ENCODE measurements around the gene ZNF800. TPM values are rescaled to one million over a fixed set of nuclear protein-coding genes. Genes with fewer than 3 reads are reported as not detected.

Gene ZNF800
- total and polyA plus RNA-seq, 2 donors (not counting 1 experiment from before 2014, with no cell fraction given): 22.6 to 62.9 TPM

- CTCF ChIA-PET: interaction anchor here (1.2 to 1.8 kb wide), 2 partner anchors 10 to 13 kb away, joined by 3 to 5 read pairs; no protein-coding TSS in a partner anchor
- intact Hi-C loops (cut with micrococcal nuclease): no loop called here
- no peak overlapping the region for H3K27ac ChIP-seq (ENCODE audit: low read length in 2 of 2)
Observed at GRCh38 chr7:127338122-127338521, 54.4 kb downstream of the ZNF800 start.

GRCh38 chr7:127337581-127337980 is 54.9 kb downstream of the ZNF800 start:
- Histone ChIP-seq H4K20me1 (ENCODE audit: control insufficient read depth, insufficient read depth, low read length, poor library complexity, severe bottlenecking) (no peaks in the 10 kb centered on the region), H2AFZ (ENCODE audit: insufficient read depth, low read depth, low read length, poor library complexity, severe bottlenecking) (no peak overlapping the region), H3K9me3 (ENCODE audit: control extremely low read depth in 1 of 3, control insufficient read depth in 2 of 3, insufficient read depth in 1 of 3, low read length in 2 of 3) (peaks cover 0 to 1% (median 0%) of the 10 kb centered on the region in 3 donors), H3K4me2 (replicated peaks; ENCODE audit: low read depth, low read length, poor library complexity, severe bottlenecking) (no peak overlapping the region), H3K9ac (ENCODE audit: low read length) (no peak overlapping the region), H3K4me3 (ENCODE audit: control extremely low read depth in 1 of 5, extremely low read depth in 1 of 5, insufficient read depth in 1 of 5, low read depth in 2 of 5, low read length in 4 of 5) (no peak overlapping the region), H3K4me1 (ENCODE audit: control insufficient read depth in 2 of 2, insufficient read depth in 2 of 2, low read length in 2 of 2) (no peaks in the 10 kb centered on the region), H3K27me3 (replicated peaks in 1 of 4; ENCODE audit: control extremely low read depth in 1 of 4, control insufficient read depth in 3 of 4, insufficient read depth in 4 of 4, low read length in 3 of 4) (peaks cover 0 to 16% (median 8%) of the 10 kb centered on the region in 4 experiments), H3K27ac (ENCODE audit: low read length in 2 of 2) (no peak overlapping the region), H3K36me3 (replicated peaks in 1 of 2; ENCODE audit: control extremely low read depth in 1 of 2, control insufficient read depth in 1 of 2, extremely low read depth in 1 of 2, insufficient read depth in 2 of 2, low read length in 1 of 2) (no peaks in the 10 kb centered on the region), H3K79me2 (ENCODE audit: control insufficient read depth, insufficient read depth, low read length) (no peaks in the 10 kb centered on the region)
- H3K27ac Mint-ChIP-seq: no peak overlapping the region
- CTCF ChIA-PET: interaction anchor here (1.4 kb wide), 1 partner anchor 10 kb away, joined by 3 read pairs; no protein-coding TSS in a partner anchor
- DNase-seq: no peak
- H3K4me3 Mint-ChIP-seq: no peak overlapping the region
- H3K9me3 Mint-ChIP-seq (ENCODE audit: insufficient read depth): no peaks in the 10 kb centered on the region
- H3K4me1 Mint-ChIP-seq: no peaks in the 10 kb centered on the region
- no CpG with 5 or more reads among the region's 5 CpGs for WGBS (ENCODE audit: insufficient coverage)
- ATAC-seq (ENCODE audit: low read depth): no peak
- POLR2A ChIA-PET: no interaction called here
- no peak for TF ChIP-seq CTCF (IDR thresholded peaks at IDR 0.05)
- no peak for TF ChIP-seq EZH2 (IDR thresholded peaks at IDR 0.05; ENCODE audit: borderline replicate concordance, insufficient read depth, low read depth, low read length, poor library complexity, severe bottlenecking)
- peaks cover 45% of the 10 kb centered on the region for H3K27me3 Mint-ChIP-seq
- intact Hi-C loops (cut with micrococcal nuclease): no loop called here

More at GRCh38 chr7:127338122-127338521, 54.4 kb downstream of the ZNF800 start:
- DNase-seq (no peak), ATAC-seq (ENCODE audit: low read depth) (no peak)
- peaks cover 0 to 16% (median 8%) of the 10 kb centered on the region in 4 experiments for H3K27me3 ChIP-seq (replicated peaks in 1 of 4; ENCODE audit: control extremely low read depth in 1 of 4, control insufficient read depth in 3 of 4, insufficient read depth in 4 of 4, low read length in 3 of 4)
- H3K4me3 Mint-ChIP-seq: no peak overlapping the region
- no peak overlapping the region for H2AFZ ChIP-seq (ENCODE audit: insufficient read depth, low read depth, low read length, poor library complexity, severe bottlenecking)
- H3K27ac Mint-ChIP-seq: no peak overlapping the region
- no peak overlapping the region for H3K9ac ChIP-seq (ENCODE audit: low read length)
- H3K79me2 ChIP-seq (ENCODE audit: control insufficient read depth, insufficient read depth, low read length): no peaks in the 10 kb centered on the region
- TF ChIP-seq EZH2 (IDR thresholded peaks at IDR 0.05; ENCODE audit: borderline replicate concordance, insufficient read depth, low read depth, low read length, poor library complexity, severe bottlenecking) (no peak), CTCF (IDR thresholded peaks at IDR 0.05) (no peak)
- H3K36me3 ChIP-seq (replicated peaks in 1 of 2; ENCODE audit: control extremely low read depth in 1 of 2, control insufficient read depth in 1 of 2, extremely low read depth in 1 of 2, insufficient read depth in 2 of 2, low read length in 1 of 2): no peaks in the 10 kb centered on the region
- H3K4me2 ChIP-seq (replicated peaks; ENCODE audit: low read depth, low read length, poor library complexity, severe bottlenecking): no peak overlapping the region
- POLR2A ChIA-PET: no interaction called here
- no peaks in the 10 kb centered on the region for H3K4me1 Mint-ChIP-seq
- no peaks in the 10 kb centered on the region for H3K9me3 ChIP-seq (ENCODE audit: control extremely low read depth in 1 of 3, control insufficient read depth in 2 of 3, insufficient read depth in 1 of 3, low read length in 2 of 3)
- no peaks in the 10 kb centered on the region for H3K4me1 ChIP-seq (ENCODE audit: control insufficient read depth in 2 of 2, insufficient read depth in 2 of 2, low read length in 2 of 2)
- no peak overlapping the region for H3K4me3 ChIP-seq (ENCODE audit: control extremely low read depth in 1 of 5, extremely low read depth in 1 of 5, insufficient read depth in 1 of 5, low read depth in 2 of 5, low read length in 4 of 5)
- H4K20me1 ChIP-seq (ENCODE audit: control insufficient read depth, insufficient read depth, low read length, poor library complexity, severe bottlenecking): no peaks in the 10 kb centered on the region
- 100% methylated on average over 1 of the region's 1 CpG for WGBS (ENCODE audit: insufficient coverage)
- peaks cover 45% of the 10 kb centered on the region for H3K27me3 Mint-ChIP-seq
- H3K9me3 Mint-ChIP-seq (ENCODE audit: insufficient read depth): no peaks in the 10 kb centered on the region

All from B cell (primary cell).